Measurements from ENCODE around the gene SUGCT. TPM values are rescaled to one million over a fixed set of nuclear protein-coding genes. Genes with fewer than 3 reads are reported as not detected.

SUGCT gene
- total and polyA plus RNA-seq, 2 experiments from 2014 or later: 21.4 to 57.8 TPM

DNA sequence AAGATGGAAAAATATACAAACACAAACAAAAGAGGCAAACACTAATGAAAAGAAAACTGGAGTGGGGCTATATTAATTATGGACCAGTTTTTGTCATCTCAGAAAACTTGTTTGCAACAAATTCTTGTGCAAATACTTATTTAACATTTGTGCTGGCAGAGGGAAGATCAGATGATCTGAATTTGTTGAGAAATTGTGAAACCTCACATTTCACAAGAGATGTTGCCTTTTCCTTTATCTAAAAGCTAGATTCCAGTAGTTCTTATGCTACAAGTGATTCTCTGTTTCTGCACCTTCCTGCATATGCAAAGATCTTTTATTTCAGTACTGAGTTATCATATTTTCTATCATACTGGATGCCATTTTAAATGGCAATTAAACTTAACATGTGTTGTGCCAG is 320.7 kb downstream of the SUGCT start:
- TF ChIP-seq CTCF (IDR thresholded peaks at IDR 0.05; ENCODE audit: low read depth, low read length): no peak
- Histone ChIP-seq H3K36me3 (no peaks in the 10 kb centered on the region), H3K4me1 (ENCODE audit: low read depth) (no peaks in the 10 kb centered on the region), H3K27me3 (no peaks in the 10 kb centered on the region), H3K9me3 (ENCODE audit: low read depth) (no peaks in the 10 kb centered on the region), H3K4me3 (no peak overlapping the region), H3K27ac (no peak overlapping the region)
- DNase-seq (ENCODE audit: low read depth in 1 of 2, low spot score in 1 of 2): peak in 1 of 2 donors; percentile 78

DNA sequence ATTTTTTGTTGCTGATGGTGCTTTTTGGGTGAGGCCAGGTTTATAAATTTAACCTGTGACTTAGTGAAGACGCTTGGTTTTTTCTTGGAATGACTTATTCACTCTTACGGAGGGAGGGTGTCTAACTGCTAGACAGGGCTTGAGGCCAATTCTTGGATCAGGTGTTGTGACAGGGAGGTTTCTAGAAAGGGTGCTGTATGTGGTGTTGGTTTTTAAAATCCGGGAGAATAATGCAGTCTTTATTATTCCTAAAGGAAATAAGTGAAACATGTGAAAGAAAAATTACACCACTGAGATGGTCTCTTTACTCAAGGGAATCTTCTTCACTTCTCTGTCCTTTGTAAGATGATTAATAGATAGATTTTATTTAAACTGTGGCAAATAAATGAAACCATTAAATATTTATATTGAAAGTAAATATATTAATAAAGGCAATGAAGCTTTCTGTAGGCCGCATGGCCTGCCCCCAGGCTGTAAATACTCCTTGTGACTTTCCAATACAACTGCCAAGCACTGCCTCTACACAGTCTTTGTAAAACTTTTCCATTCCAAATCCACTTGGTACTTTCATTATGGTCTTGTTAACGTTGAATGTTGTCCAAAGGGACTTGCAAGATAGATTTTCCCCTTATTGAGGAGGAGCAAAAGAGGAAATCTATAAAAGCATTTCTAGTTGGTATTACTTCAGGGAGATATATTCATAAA is 323.1 kb downstream of the SUGCT start:
- H3K36me3 ChIP-seq: no peaks in the 10 kb centered on the region
- H3K4me1 ChIP-seq (ENCODE audit: low read depth): peaks cover 6% of the 10 kb centered on the region
- H3K9me3 ChIP-seq (ENCODE audit: low read depth): no peaks in the 10 kb centered on the region
- no peak overlapping the region for H3K27ac ChIP-seq
- H3K4me3 ChIP-seq: no peak overlapping the region
- H3K27me3 ChIP-seq: no peaks in the 10 kb centered on the region
- TF ChIP-seq CTCF (IDR thresholded peaks at IDR 0.05; ENCODE audit: low read depth, low read length): no peak
- no peak for DNase-seq (ENCODE audit: low read depth in 1 of 2, low spot score in 1 of 2)

DNA sequence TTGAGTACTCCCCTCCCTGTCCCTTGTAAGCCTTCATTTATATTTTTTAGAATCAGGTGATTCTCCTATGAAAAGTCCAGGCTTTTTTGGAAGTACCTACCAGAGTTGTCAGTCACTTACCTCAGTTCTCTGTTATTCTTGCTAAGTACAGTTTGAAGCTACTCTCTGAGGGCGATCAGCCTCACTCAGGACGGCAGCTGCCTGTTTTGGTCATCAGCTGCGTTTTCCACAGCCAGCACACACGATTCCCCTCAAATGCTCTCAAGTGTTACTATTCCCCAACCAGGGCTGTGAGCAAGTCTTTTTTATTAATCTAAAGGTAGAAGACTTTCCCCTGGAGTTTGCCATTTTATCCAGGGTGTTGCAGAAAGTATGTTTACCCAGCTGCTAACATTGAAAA is 328.6 kb downstream of the SUGCT start:
- H3K36me3 ChIP-seq: no peaks in the 10 kb centered on the region
- no peak overlapping the region for H3K27ac ChIP-seq
- no peak for DNase-seq (ENCODE audit: low read depth in 1 of 2, low spot score in 1 of 2)
- no peaks in the 10 kb centered on the region for H3K9me3 ChIP-seq (ENCODE audit: low read depth)
- H3K27me3 ChIP-seq: no peaks in the 10 kb centered on the region
- H3K4me3 ChIP-seq: no peak overlapping the region
- H3K4me1 ChIP-seq (ENCODE audit: low read depth): peaks cover 10% of the 10 kb centered on the region
- no peak for TF ChIP-seq CTCF (IDR thresholded peaks at IDR 0.05; ENCODE audit: low read depth, low read length)

- peak in 1 of 2 donors; percentile 59 for DNase-seq (ENCODE audit: low read depth in 1 of 2, low spot score in 1 of 2)
- H3K36me3 ChIP-seq: no peaks in the 10 kb centered on the region
- no peaks in the 10 kb centered on the region for H3K27me3 ChIP-seq
- H3K27ac ChIP-seq: no peak overlapping the region
- peaks cover 3% of the 10 kb centered on the region for H3K4me1 ChIP-seq (ENCODE audit: low read depth)
- no peak overlapping the region for H3K4me3 ChIP-seq
- no peak for TF ChIP-seq CTCF (IDR thresholded peaks at IDR 0.05; ENCODE audit: low read depth, low read length)
- no peaks in the 10 kb centered on the region for H3K9me3 ChIP-seq (ENCODE audit: low read depth)
Observed at GRCh38 chr7:40468891-40469864, 334.4 kb downstream of the SUGCT start.

DNA sequence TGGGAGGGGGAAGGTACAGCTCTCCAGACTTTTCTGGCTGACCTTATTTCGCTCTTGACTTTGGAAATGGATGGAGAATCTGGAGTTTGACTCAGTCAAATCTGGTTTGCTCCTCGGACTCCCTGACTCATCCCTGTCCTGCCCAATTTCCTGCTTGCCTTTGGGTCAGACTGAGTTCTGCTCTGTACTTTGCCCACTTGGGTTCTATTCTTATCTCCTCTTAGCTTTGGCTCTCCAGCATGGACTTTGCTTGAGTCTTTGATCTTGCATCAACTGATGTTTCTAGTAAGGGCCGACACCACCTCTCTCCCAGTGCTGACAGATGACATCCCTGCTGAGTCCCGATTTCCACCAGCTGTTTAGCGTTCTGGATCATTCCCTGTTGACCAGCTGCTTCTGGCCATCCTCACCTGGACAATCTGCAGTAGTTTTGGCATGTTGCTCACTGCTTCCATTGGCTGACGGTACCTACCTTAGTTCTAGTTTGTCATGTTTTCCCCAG is 335.3 kb downstream of the SUGCT start:
- no peaks in the 10 kb centered on the region for H3K27me3 ChIP-seq
- no peak overlapping the region for H3K27ac ChIP-seq

More for the DNA sequence above, 335.3 kb downstream of the SUGCT start:
- no peaks in the 10 kb centered on the region for H3K9me3 ChIP-seq (ENCODE audit: low read depth)
- DNase-seq (ENCODE audit: low read depth in 1 of 2, low spot score in 1 of 2): peak in 1 of 2 donors; percentile 16
- no peak overlapping the region for H3K4me3 ChIP-seq
- peaks cover 3% of the 10 kb centered on the region for H3K4me1 ChIP-seq (ENCODE audit: low read depth)
- no peaks in the 10 kb centered on the region for H3K36me3 ChIP-seq
- TF ChIP-seq CTCF (IDR thresholded peaks at IDR 0.05; ENCODE audit: low read depth, low read length): no peak

Measured in cardiac muscle cell (in vitro differentiated cells and primary cell).